HCT116 (cell line): ENCODE results near the gene MDFIC2.

Source experiments
- EZH2 ChIP-seq: fragments of 200-600 bp; sonication (generic); IDR thresholded peaks from 2 replicates; pipeline ENCODE4 v1.6.1; 2017; ENCODE audit warnings: antibody characterized with exemption, mixed run types
- EZH2phosphoT487 ChIP-seq: fragments of 200-600 bp; IDR thresholded peaks from 2 replicates; pipeline ENCODE4 v1.6.1; 2018; ENCODE audit warnings: antibody characterized with exemption, borderline replicate concordance
- POLR2A ChIP-seq: IDR thresholded peaks from 2 replicates; pipeline ENCODE4 v1.7.0; 2011; ENCODE audit warnings: borderline replicate concordance; ENCODE audit not compliant: insufficient read depth, insufficient read length; ENCODE audit errors: extremely low read depth
- POLR2AphosphoS5 ChIP-seq: IDR thresholded peaks from 2 replicates; pipeline ENCODE4 v1.6.1; 2011; ENCODE audit warnings: mild to moderate bottlenecking, low read depth, low read length, moderate library complexity
- SIN3A ChIP-seq: IDR thresholded peaks from 2 replicates; pipeline ENCODE4 v1.6.1; 2012; ENCODE audit warnings: low read depth
- TF ChIP-seq, protein P1 (sequence below), 3 experiments: fragments of 200-600 bp in 1 of 3; sonication (generic) in 1 of 3; IDR thresholded peaks in 2 of 3; conservative IDR thresholded peaks in 1 of 3; 2 replicates each; pipeline ENCODE4 v1.5.1; 2012 to 2017; ENCODE audit warnings: low read depth in 2 of 3, low read length in 2 of 3, antibody characterized with exemption in 1 of 3, borderline replicate concordance in 1 of 3, control low read depth in 1 of 3, mild to moderate bottlenecking in 1 of 3, mixed read lengths in 1 of 3, mixed run types in 1 of 3, moderate library complexity in 1 of 3; ENCODE audit not compliant: insufficient read depth in 1 of 3

DNA sequence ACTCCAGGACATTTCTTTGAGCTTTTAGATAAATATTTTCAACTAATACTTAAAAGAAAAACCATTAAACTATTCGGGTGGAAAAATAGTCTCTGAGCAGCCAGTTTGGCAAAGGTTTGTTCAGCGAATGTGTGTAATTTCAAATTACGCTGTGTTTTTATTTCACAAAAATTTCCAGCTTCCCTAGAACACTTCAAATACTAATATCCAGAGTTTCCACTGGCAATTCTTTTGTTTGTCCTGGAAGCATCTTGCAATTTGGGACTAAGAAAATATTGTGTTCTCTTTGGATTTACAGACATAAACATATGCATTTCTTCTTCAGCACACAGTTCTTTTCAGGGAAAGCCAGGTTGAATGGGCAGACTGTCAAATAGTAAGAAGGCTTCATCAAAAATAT is 61.9 kb downstream of the MDFIC2 start:
- TF ChIP-seq EZH2 (no peak), POLR2AphosphoS5 (no peak), POLR2A (no peak), SIN3A (no peak), EZH2phosphoT487 (no peak)
- TF ChIP-seq, protein P1, sequence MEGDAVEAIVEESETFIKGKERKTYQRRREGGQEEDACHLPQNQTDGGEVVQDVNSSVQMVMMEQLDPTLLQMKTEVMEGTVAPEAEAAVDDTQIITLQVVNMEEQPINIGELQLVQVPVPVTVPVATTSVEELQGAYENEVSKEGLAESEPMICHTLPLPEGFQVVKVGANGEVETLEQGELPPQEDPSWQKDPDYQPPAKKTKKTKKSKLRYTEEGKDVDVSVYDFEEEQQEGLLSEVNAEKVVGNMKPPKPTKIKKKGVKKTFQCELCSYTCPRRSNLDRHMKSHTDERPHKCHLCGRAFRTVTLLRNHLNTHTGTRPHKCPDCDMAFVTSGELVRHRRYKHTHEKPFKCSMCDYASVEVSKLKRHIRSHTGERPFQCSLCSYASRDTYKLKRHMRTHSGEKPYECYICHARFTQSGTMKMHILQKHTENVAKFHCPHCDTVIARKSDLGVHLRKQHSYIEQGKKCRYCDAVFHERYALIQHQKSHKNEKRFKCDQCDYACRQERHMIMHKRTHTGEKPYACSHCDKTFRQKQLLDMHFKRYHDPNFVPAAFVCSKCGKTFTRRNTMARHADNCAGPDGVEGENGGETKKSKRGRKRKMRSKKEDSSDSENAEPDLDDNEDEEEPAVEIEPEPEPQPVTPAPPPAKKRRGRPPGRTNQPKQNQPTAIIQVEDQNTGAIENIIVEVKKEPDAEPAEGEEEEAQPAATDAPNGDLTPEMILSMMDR (IDR thresholded peaks at IDR 0.05 in 2 of 3, conservative IDR thresholded peaks at IDR 0.05 in 1 of 3; ENCODE audit: borderline replicate concordance in 1 of 3, insufficient read depth in 1 of 3, low read depth in 2 of 3, low read length in 2 of 3), result no peak
